Testis (tissue), 2 donors: ENCODE measurements around the gene PADI6.

Experiments used
- CTCF ChIP-seq, 3 experiments: fragments of 450-650 bp in 2 of 3; fragments of 200-600 bp in 1 of 3; sonication (generic) in 1 of 3; IDR thresholded peaks; one replicate each; pipeline ENCODE4 v1.5.1; 2016 to 2019; ENCODE audit warnings: antibody characterized with exemption in 3 of 3, mild to moderate bottlenecking in 2 of 3, moderate library complexity in 1 of 3
- POLR2A ChIP-seq: fragments of 450-650 bp; IDR thresholded peaks from one replicate; pipeline ENCODE4 v1.6.1; 2017; ENCODE audit warnings: antibody characterized with exemption, mild to moderate bottlenecking, moderate library complexity

GRCh38 chr1:17432412-17432811, 60.4 kb downstream of the PADI6 start:
- TF ChIP-seq CTCF (IDR thresholded peaks at IDR 0.05) = no peak
- TF ChIP-seq POLR2A = no peak
